BJ (cell line): ENCODE data around the gene NKAIN2. TPM values are rescaled to one million over a fixed set of nuclear protein-coding genes. Genes with fewer than 3 reads are reported as not detected.

ENCODE experiments used
- CTCF ChIA-PET: fragments of 350-600 bp; formaldehyde crosslinking; extraction: SDS; loops from one replicate; lab custom pipeline; 2021; ENCODE audit warnings: antibody characterized with exemption, inconsistent platforms; lab: Yijun Ruan, JAX
- POLR2A ChIA-PET: fragments of 300-600 bp; sonication (Branson Sonifier 250); formaldehyde crosslinking; extraction: SDS; loops from one replicate; lab custom pipeline; 2021; ENCODE audit warnings: antibody characterized with exemption; lab: Charles Lee
- DNase-seq: peaks from one replicate; pipeline ENCODE4 v3.0.0-alpha.2; 2011; ENCODE audit warnings: low read depth
- H3K27me3 ChIP-seq: 2 replicates; pipeline ENCODE4 v1.6.0; 2011; ENCODE audit warnings: low read length; ENCODE audit not compliant: control insufficient read depth, insufficient read depth
- H3K36me3 ChIP-seq: 2 replicates; pipeline ENCODE4 v1.5.1; 2011; ENCODE audit warnings: low read length; ENCODE audit not compliant: control insufficient read depth, insufficient read depth
- H3K4me3 ChIP-seq: 2 replicates; pipeline ENCODE4 v1.5.1; 2011; ENCODE audit warnings: low read depth, mild to moderate bottlenecking, control low read depth, low read length
- polyA plus RNA-seq: library from polyadenylated mRNA; depleted of rRNA; stranded (reverse); fragments of >200 nt; gene quantifications from 2 replicates; pipeline ENCODE4 v1.2.3, GENCODE V29; 2011
- TF ChIP-seq, protein P1 (sequence below): IDR thresholded peaks from 2 replicates; pipeline ENCODE4 v1.5.1; 2011; ENCODE audit warnings: low read depth, mild to moderate bottlenecking, control low read depth, inconsistent platforms, low read length, moderate library complexity; ENCODE audit not compliant: insufficient read depth

The NKAIN2 gene
- polyA plus RNA-seq, 1 experiment, result not detected

DNA sequence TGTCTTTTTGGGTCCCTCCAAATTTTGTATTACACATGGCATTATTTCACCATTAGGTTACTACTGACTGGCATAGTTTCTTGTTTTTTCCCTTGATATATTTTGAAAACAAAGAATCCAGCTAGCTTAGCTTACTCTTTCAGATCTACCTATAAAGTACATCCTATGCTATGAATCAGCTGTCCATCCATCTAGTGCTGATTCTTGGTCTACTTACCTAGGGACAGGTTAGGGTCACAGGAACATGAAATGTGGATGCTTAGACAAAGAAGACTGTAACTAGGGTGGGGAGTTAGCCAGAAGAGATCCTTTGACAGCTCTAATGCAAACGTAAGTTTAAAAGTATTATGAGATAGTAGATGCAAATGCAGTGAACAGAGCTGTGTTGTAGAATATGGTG lies 91.7 kb downstream of the NKAIN2 start:
- Histone ChIP-seq H3K27me3 (no peaks in the 10 kb centered on the region), H3K4me3 (no peak overlapping the region), H3K36me3 (no peaks in the 10 kb centered on the region)
- no peak for DNase-seq
- POLR2A ChIA-PET, result no interaction called here
- TF ChIP-seq, protein P1, sequence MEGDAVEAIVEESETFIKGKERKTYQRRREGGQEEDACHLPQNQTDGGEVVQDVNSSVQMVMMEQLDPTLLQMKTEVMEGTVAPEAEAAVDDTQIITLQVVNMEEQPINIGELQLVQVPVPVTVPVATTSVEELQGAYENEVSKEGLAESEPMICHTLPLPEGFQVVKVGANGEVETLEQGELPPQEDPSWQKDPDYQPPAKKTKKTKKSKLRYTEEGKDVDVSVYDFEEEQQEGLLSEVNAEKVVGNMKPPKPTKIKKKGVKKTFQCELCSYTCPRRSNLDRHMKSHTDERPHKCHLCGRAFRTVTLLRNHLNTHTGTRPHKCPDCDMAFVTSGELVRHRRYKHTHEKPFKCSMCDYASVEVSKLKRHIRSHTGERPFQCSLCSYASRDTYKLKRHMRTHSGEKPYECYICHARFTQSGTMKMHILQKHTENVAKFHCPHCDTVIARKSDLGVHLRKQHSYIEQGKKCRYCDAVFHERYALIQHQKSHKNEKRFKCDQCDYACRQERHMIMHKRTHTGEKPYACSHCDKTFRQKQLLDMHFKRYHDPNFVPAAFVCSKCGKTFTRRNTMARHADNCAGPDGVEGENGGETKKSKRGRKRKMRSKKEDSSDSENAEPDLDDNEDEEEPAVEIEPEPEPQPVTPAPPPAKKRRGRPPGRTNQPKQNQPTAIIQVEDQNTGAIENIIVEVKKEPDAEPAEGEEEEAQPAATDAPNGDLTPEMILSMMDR, result no peak
- CTCF ChIA-PET, result interaction anchor here (0.7 kb wide), 1 partner anchor 935 kb away, joined by 5 read pairs; no protein-coding TSS in a partner anchor

DNA sequence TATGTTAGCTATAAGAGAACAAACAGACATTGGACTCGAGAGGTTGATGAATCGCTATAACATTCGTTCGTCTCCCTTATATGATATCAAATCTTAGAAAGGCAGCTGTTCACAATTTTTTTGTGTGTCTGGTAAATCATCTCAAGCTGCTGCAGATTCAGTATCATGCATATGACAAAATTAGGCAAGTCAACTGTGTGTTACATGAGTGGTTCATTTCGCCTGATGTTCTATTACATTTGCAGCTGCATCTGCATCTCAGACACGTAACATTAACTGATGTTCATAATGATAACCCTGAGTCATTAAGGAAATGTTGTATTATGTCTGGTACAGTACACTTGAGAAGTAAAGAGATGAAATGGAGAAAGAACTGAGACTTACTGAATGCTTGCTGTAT lies 92.1 kb downstream of the NKAIN2 start:
- TF ChIP-seq, protein P1, result no peak
- Histone ChIP-seq H3K4me3 (no peak overlapping the region), H3K27me3 (no peaks in the 10 kb centered on the region), H3K36me3 (no peaks in the 10 kb centered on the region)
- ChIA-PET CTCF (interaction anchor here (0.7 kb wide), 1 partner anchor 935 kb away, joined by 5 read pairs; no protein-coding TSS in a partner anchor), POLR2A (no interaction called here)
- no peak for DNase-seq

GRCh38 chr6:123896869-123897268 lies 93.2 kb downstream of the NKAIN2 start:
- no peaks in the 10 kb centered on the region for H3K36me3 ChIP-seq
- H3K27me3 ChIP-seq, result no peaks in the 10 kb centered on the region
- ChIA-PET POLR2A (no interaction called here), CTCF (no interaction called here)
- H3K4me3 ChIP-seq, result no peak overlapping the region
- TF ChIP-seq, protein P1, result no peak
- DNase-seq, result no peak

- CTCF ChIA-PET, result no interaction called here
- Histone ChIP-seq H3K4me3 (no peak overlapping the region), H3K27me3 (no peaks in the 10 kb centered on the region), H3K36me3 (no peaks in the 10 kb centered on the region)
- DNase-seq, result no peak
- TF ChIP-seq, protein P1, result no peak
- POLR2A ChIA-PET, result no interaction called here
Measured at GRCh38 chr6:123897965-123898364, 94.3 kb downstream of the NKAIN2 start.

- TF ChIP-seq, protein P1, result no peak
- POLR2A ChIA-PET, result no interaction called here
- CTCF ChIA-PET, result no interaction called here
Measured at GRCh38 chr6:123898665-123899064, 95.0 kb downstream of the NKAIN2 start.

More at GRCh38 chr6:123898665-123899064, 95.0 kb downstream of the NKAIN2 start:
- DNase-seq, result no peak
- H3K4me3 ChIP-seq, result no peak overlapping the region
- no peaks in the 10 kb centered on the region for H3K27me3 ChIP-seq
- no peaks in the 10 kb centered on the region for H3K36me3 ChIP-seq
